T-helper 1 cell (primary cell): ENCODE measurements around the gene TMEM132E.

Experiments used
- DNase-seq, 5 donors: peaks; one replicate each; pipeline ENCODE4 v3.0.0-alpha.2; 2012 to 2020

The TMEM132E gene

DNA sequence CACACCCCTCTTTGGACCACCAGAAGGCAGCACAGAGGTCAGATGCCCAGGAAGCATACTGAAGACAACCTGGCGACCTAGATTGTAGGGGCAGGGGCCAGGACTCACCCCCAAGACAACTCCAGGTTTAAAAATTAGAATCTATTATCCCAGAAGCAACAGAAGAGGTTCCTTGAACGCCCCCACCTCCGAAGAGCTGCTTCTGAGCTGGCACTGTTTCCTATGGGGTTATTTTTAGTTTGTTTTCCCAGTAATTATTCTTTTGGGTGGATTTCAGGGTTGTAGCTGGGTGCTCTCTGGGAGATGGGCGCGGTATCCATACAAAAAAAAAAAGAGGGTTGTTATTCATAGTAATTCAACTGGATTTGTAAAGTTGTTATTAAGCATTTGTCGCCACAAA, 10.4 kb upstream of the TMEM132E start:
- DNase-seq = no peak

DNA sequence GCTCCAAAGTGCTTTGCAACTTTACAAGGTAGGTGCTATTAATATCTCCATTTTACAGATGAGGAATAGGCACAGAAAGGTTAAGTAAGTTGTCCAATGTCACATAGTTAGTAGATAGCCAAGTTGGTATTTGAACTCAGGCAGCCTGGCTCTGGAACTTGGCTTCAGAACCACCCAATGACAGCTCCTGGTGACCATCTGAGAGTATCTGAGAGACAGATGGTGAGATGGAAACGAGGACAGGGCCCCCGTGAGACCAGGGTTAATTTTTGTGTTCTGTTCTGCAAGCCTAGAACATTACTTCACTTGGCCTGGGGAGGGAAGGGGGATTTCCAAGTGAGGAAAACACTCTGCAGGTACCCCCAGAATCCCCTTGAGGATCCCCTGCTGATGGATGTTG, 9.8 kb upstream of the TMEM132E start:
- DNase-seq = no peak

DNA sequence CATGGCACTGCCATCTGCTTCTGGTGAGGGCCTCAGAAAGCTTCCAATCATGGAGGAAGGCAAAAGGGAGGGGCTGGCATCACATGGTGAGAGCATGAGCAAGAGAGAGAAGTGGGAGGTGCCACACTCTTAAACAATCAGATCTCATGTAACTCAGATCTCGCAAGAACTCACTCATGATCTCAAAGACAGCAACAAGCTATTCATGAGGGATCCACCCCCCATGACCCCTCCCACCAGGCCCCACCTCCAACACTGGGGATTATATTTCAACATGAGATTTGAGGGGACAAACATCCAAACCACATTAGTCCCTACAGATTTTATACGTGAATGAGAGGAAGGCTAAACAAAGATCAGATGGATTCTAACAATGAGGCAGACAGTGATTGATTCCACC, 8.9 kb upstream of the TMEM132E start:
- no peak for DNase-seq

DNA sequence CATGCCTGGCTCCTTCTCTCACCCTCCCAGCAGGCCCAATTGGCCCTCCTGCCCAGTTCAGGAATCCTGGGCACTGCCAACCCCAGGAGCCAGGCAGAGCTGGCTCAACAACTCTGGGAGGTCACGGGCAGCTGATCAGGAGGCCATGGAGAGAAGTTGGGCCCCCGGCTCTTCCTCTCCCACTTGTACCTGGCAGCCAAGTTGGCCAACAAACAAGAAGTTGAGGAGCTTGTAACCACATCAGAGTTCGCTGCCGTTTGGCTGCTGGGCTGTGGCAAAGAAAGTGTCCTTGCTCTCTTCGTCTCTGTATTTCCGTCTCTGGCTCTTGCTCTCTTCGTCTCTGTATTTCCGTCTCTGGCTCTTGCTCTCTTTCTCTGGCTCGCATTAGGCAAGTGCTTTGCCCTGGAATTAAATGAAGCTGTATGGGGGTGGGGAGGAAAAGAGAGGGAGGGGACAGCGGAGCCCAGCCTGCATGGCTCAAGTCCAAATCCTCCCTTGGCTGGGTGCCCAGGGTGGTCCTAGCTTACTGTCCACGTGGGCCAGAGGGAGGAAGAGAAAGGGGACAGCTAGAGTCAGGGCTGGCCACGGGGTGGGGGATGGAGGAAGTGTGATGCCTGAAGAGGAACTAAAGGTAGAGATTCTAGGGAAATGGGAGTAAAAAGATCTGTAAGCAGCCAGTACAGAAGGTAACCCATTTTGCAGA, 7.8 kb upstream of the TMEM132E start:
- DNase-seq = no peak

DNA sequence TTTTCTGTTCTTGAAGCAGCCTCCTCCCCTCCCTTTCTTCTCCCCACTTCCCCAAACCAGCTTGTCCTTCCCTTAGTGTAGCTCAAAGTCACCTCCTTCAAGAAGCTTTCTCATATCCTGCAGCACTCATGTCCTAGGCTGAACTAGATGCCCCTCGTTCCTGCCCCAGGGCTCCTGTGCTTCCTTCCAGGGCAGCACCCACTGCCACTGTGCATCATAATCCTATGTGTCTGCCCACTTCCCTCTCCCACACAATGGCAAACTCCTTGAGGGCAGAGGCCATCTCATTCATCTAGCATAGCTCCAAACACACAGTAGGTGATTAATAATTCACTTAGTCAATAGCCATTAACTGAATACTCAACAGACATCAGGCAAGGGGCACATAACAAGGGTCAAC, 6.9 kb upstream of the TMEM132E start:
- no peak for DNase-seq

DNA sequence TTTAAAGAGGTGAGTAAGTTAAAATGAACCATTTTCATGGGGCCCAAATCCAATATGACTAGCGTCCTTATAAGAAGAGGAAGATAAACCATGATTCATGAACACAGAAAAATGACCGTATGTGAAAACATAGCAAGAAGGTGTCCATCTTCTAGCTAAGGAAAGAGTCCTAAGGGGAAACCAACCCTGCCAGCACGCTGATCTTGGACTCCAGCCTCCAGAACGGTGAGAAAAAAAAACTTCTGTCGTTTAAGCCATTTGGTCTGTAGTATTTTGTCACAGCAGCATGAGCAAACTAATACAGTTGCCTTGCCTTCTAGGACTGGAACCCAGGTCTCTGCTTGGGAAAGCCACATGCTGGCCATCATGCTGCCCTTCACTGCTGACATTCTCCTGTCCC, 4.2 kb upstream of the TMEM132E start:
- no peak for DNase-seq

DNA sequence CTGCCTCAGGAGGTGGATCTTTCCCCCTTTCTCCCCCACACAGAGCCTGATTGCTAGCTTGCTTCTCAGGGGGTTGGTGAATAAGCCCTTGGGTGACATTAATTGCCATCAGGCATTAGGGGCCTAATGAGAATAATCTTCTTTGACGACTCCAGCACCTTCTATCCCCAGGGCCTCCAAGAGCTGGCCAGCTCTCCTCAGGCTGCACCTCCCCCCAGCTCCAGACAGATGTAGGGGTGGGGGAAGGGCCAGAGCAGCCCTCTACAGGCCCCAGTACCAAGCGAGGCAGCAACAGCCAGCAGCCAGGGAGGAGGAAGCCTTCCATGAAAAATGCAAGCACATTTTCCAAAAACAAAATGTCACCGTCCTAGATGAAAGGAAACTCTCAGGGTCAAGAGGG, 1.4 kb upstream of the TMEM132E start:
- no peak for DNase-seq

DNA sequence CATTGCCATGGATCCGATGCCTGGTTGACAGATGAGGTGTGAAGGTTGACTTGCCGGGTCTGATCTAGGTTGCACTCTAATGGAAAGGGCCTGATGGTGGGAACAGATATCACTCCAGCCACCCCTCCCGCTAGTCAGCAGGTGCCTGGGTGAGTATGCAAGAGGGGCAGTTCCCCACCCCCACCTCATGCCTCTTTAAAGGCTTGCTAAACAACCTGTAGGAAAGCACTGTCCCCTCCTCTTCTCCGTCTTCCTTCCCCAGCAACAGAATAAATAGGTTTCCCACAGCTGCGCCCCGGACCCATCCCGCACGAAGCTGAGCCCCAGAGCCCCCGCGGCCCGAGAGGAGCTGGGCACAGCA, 746 bp upstream of the TMEM132E start:
- DNase-seq = no peak

DNA sequence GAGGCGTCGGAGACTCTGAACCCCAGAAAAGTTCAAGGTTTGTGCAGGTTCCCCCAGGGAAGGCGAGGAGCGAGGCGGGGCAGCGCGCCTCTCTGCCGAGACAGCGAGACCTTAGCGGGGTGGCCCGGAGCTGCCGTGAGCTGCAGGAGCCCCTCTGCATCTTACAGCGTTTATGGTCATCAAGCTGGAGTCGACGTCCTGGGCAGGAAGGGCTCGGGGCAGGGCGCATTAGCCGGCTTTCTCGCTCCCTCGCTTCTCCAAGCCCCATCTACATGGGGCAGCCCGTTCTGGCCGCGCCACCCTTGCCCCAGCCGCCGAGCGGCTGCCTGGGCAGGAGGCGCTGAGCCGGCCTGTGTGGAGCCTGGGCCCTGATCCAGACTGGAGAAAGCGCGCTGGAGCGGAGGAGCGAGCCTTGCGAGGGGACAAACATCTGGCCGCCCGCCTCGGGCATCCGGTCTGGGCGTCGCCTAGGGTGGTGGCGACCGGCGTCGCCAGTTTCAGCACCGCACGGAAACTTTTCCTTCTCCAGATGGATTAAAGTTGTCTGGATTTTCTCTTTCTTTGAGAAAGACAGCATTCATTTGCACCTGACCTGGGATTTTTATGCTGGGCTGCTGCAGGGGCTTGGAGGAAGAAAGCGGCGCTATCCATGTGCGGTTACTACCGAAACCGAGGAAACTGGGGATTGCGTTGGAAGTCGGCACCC, 750 bp downstream of the TMEM132E start:
- DNase-seq = no peak

DNA sequence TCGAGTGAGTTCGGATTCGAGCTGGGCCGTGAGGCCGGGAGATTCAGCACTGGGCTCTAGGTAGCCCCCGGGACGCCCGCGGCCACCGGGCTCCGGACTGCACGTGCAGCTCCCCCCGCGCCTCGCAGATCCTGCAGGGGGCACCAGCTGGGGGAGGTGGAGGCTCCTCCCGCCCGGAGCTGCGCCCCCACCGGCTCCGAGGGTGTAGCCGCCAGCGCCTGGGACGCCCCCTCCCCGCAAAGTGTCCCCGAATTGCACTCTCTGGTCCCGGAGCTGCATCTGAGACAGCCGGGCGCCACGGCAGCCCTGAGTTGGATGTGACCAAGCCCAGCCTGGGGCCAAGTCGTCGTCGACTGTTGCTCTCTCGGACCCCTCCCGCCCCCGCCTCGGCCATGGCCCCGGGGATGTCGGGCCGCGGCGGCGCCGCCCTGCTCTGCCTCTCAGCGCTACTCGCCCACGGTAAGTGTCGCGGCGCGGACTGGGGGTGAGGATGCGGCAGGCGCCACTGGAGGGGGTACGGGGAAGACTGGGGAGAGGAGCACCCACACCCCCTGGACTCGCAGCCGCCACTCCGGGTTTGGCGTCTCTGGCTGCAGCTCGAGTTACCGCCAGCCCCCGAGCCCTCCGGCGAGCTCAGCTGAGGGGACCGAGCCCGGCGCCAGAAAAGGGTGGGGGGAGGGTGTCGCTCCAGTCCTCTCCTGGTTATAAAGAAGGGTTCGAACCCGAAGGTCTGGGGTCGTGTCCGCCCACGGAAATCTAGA, 1.5 kb downstream of the TMEM132E start:
- DNase-seq = no peak

DNA sequence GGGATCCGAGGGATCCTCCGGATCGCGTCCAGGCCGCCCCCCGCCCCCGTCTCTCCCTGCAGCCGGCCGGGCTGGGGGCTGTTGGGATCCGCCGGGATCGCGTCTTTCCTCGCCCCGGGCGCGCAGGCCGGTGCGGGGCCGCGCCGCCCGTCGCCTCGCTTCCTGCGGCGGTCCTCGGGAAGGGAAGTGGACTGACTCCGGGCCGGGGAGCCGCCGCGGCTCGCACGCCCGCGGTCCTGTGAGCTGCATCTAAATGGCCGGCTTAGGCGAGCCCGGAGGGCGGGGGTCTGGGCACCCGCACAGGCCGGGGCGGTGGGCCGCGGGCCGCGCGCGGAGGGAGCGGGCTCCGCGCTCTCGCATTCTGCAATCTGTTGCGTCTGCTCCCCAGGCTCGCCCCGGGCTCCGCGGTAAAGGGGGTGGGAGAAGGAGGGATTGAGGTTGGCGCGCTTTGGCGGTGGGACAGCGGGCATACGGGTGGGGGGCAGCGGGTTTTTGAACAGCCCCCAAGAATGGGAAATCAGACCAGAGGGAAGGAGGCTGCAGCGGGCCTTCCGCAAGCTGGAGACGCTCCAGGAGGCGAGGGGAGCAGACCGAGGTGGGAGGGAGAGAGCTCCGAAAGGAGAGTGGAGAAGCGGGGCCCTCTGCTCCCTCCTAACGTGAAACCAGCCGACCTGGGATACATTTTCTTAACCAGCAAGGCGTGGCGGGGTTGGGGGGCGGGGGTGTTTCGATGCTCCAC, 2.2 kb downstream of the TMEM132E start:
- DNase-seq = no peak

DNA sequence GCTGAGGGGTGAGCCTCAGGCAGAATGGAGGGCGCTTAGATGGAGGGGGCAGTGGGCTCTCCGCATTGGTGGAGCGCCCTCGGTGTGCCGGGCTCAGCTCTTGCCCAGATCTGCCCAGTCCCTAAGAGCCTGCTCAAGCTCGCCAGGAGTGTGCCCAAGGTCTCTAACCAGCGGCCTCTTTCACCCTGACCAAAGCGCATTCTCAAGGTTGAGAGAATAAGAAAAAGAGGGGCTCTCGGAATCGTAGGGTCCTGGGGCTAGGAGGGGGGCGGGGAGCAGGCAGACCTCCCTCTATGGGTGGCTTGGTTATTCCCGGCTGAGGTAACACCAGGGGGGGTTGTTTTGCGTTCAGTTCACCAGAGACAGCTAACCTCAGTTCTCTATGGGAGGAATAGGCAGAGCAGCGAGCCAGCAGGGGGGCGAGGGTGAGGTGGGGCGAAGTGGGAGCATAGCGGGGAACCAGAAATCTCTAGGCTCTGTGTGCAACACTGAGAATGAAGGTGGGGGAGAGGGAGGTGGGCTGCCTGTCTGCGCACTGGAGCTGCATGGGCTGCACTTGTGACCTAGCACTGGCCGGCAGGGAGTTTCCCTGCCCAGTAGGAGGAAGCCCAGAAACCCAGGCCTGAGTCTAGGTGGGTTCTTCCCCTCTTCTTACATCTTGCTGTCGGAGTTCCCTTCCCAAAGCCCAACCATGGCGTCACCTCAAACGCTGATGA, 3.0 kb downstream of the TMEM132E start:
- DNase-seq = no peak

DNA sequence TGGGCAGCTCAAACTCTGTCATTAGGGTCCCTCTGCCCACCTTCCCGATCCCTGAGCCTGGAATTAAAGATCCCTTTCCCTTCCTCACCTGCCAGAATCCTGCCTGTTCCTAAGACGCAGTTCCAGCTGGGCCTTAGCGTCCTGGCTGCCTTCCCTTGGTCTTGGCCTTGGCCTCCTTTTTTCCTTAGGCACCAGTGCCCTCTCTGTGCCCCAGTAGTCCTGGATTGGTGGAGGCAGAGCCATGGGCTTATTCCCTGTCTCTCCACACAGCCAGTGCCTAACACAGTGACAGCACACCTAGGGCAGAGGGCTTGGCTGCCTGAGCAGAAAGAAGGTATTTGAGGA, 3.5 kb downstream of the TMEM132E start:
- DNase-seq = no peak

DNA sequence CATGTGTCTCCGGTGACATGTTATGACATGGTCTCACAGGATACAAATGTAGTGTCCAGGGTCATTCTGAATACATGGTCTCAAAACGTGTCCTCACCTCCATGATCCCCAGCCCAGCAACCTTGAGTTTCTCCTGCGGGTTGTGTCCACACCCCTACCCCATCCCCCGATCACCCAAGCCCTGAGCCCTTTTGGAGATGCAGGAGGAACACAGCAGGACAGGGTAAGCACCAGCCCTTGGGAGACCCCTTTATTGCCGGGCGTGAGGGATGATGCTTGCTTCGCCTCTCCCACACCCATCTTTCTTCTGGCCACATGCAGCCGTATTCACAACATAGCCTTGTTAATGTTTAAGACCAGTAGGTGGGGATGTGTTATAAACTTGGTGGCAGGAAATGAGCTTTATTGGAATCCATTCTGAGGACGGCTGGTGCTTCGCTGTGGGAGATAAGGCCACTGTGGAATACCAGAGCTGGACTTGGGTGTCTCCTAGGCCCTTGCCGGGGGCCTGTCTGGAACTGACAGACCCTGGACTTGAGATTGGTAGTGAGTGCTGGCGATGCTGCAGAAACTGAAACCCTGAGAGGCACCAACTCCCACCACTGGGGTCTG, 5.5 kb downstream of the TMEM132E start:
- DNase-seq = no peak

DNA sequence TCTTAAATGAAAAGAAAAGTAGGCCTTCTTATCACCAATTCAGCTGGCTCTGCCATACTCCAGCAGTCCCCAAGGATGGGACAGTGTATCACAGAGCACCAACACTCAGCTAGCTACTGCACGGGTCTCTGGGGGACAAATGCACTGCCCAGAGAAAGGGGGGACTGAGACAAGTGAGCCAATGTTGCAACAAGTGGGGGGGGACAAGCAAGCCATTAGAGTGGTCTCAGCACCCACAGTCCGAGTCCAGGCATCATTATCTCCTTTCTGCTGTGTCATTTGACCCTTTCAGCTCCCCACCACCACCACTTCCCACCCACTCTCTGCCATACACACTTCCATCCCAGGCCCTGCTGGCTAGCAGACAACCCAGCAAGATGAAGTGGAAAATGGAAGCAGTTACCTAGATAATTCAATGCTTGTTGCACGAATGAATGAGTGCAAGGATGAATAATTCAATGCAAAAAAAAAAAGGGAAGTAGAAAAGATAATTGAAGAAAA, 7.0 kb downstream of the TMEM132E start:
- no peak for DNase-seq

DNA sequence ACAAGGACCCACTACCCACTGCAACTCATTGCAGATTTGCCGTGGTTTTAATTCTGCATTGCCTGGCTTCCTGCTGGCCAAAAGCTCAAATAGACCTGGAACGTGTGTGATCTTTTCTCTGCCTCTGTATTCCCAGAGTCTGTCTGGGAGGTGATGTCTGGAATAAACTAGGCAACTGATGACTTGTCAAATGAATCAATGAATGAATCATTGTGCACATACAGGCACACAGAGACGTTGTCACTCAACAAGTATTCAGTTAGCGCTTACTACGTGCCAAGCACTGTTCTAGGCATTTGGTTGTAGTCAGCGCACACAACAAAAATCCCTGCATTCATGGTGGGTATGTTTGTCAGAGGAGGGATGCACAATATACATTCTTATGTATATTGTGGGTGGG, 8.9 kb downstream of the TMEM132E start:
- DNase-seq = no peak

DNA sequence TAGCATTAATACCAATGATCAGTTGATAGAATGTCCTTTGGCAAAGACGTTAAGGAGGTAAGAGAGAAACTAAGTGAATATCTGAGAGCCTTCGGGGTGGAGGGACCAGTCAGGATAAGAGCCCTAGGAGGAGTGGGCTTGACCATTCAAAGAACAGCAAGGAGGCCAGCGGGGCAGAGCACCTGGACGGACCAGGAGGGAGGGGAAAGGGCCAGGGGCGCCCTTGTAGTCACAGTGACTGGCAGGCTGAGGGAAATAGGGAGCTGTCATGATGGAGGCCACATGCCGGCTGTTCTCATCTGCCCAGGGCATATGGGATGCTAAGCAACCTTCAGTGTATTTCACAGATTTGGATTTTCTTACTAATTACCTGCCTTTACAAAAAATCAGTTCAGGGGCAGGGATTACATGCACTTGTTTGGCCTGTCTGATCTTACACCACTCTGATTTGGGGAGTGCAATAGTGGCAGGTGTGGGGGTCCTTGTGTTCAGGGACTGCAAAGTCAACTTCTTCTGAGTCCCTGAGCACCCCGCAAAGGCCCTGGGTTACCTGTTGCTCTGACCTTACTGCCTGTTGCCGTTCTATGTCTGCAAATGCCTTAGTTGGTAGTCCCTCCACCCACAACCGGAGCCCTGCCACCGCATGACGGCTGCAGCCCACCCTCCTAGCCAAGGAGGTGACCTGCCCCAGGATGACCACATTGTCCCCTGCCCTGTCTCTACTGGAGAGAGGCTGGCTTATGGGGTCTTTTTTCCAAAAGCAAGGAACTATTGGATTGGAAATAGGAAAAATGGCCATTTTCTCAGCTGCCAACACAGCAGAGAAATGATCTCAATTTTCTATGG, 10.0 kb downstream of the TMEM132E start:
- no peak for DNase-seq

DNA sequence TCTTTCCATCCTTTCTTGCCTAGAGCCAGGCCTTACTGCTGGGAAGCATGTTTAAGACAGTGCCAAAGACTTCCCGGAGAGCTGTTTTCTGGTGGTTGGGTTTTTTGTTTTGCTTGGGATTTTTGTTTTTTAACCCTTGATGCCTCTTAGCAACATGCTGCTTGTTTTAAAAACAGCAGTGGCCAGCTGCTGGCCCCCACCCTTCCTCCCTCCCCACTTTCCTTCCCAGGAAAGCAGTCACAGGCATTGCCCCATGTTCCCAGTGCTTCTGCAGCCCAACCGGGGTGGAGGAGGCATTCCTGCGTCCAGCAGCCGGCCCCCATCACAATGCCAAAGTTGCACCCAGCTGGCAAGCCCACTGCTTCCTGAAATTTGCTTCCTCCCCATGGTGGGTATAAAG, 12.6 kb downstream of the TMEM132E start:
- no peak for DNase-seq

DNA sequence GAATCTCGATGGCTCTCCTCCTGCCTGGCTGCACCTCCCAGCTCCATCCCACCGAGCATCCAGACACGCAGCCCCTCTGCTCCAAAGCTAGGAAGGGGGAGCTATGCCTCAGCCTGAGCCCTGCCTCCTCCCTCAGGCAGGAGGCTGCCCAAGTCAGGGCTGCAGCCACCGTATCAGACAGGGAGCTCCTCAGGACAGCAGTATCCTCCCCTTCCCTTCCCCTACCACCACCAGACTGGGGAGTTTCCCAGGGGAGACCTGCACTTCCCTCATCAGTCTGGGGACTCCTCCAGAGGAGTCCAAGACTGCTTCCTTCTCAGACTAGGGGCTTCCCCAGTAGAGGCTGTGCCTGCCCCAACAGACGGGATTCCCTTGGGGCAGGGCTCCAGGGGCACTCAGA, 17.5 kb downstream of the TMEM132E start:
- no peak for DNase-seq

DNA sequence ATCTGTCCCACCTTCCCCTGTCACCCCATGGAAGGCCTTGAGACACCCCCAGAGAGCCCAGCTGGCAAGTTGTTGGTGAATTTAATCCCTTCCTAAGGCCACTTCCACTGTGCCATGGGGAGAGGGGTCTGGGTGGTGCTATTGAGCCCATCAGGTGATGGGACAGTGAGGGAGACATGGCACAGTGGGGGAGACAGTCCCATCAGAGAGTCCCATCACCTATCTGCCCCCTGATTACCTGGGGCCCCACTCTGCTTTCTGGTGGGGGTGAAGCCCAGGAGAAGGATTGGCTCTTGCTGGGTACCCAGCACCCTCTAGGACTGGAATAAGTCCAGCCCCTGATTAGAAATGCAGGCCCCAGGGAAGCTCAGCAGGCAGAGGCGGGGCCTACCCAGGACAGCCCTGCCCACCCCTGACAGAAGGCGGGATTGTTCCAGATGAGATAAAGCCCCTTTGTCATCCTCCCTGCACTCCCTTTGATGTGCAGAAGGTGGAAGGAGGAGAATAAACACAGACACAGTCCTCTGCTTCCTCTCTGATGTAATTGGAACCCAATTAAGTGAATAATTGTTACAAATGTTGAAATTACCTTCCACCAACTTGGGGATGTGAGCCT, 18.9 kb downstream of the TMEM132E start:
- DNase-seq = no peak

DNA sequence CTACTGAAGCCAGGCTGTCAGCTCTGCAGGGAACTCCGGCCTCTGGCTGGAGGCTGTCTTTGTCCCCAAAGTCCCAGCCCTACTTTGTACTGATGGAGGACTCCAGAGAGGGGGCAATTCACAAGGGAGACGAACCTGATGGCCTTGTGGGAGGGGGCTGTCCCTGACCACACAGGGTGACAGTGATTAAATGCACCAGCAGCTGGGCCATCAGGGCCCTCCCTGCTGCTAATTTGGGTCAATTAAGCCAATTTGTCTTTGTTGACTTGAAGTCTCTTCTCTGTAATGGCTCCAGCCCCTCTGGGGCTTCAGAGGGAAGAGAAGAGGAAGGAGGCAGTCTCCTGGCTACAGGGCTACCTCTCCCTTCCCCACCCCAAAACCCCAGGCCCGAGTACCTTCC, 22.0 kb downstream of the TMEM132E start:
- no peak for DNase-seq
